Measurements from ENCODE around the gene WDR18. TPM values are rescaled to one million over a fixed set of nuclear protein-coding genes. Genes with fewer than 3 reads are reported as not detected.
A peak's percentile ranks its signal among the peaks of the same experiment; 100 is the strongest.

Gene WDR18
- total RNA-seq, 1 donor from 2014 or later: 21.9 TPM

DNA sequence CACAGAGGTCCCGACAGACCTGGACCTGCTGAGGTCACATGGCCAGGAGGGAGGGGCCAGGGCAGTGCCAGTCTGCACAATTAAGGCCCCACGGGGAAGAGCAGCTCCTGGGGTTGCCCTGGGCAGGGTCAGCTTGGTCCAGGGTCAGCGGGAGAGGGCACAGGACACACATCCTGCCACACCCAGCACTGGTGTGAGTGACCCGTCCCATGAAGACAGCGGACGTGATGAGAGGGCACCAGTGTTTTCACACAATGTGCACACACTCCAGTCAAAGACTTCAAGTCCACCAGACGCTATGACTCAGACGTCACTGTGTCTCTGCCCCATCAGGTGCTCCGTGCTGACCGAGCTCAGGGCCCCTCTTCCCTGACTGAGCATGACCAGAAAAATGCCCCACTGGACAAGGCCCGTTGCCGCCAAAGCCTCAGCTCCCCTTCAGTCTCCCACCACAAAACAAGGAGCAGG lies 32.5 kb downstream of the WDR18 start:
- H3K27ac ChIP-seq: peak overlapping the region; percentile 55
- no peak for DNase-seq
- no peak overlapping the region for H3K4me3 ChIP-seq
- H3K36me3 ChIP-seq: peaks cover 27% of the 10 kb centered on the region
- H3K27me3 ChIP-seq: no peaks in the 10 kb centered on the region
- TF ChIP-seq, protein P1, sequence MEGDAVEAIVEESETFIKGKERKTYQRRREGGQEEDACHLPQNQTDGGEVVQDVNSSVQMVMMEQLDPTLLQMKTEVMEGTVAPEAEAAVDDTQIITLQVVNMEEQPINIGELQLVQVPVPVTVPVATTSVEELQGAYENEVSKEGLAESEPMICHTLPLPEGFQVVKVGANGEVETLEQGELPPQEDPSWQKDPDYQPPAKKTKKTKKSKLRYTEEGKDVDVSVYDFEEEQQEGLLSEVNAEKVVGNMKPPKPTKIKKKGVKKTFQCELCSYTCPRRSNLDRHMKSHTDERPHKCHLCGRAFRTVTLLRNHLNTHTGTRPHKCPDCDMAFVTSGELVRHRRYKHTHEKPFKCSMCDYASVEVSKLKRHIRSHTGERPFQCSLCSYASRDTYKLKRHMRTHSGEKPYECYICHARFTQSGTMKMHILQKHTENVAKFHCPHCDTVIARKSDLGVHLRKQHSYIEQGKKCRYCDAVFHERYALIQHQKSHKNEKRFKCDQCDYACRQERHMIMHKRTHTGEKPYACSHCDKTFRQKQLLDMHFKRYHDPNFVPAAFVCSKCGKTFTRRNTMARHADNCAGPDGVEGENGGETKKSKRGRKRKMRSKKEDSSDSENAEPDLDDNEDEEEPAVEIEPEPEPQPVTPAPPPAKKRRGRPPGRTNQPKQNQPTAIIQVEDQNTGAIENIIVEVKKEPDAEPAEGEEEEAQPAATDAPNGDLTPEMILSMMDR (IDR thresholded peaks at IDR 0.05): no peak
- intact Hi-C loops (cut with DNase I): no loop called here
- H3K9me3 ChIP-seq: no peaks in the 10 kb centered on the region
- ATAC-seq: no peak
- peaks cover 42% of the 10 kb centered on the region for H3K4me1 ChIP-seq

DNA sequence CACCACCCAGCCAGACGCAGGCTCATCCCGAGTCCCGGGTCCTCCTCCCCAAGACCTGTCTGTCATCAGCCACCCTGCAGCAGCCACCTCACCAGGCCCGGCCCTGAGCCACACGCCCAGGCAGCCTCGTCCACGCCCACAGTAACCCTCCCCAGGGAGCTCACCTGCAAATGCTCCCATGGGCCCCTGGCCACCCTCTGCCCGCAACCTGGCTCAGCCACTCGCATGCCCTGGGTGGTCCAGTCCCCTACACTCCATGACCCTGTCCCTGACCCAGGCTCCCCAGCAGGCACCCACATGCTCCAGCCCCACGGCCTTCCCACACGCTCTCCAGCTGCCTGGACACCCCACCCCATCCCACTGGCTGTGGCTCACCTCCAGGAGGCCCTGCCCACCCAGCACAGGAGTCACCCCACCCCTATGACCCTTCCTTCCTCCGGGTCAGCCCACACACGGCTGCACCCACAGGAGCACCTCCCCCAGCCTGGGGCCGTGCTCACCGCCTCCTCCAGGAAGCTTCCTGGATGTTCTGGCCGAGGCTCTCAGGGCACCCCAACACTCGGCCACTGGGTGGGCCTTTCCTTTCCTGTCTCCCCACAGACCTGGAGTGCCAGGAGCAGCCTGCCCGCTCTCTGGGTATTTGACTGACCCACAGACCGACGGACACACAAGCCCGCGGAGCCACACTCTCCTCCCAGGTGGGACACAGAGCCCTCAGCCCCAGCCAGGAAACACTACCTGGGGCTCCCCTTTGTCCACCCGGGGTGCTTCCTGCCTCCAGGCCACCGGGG lies 33.2 kb downstream of the WDR18 start:
- intact Hi-C loops (cut with DNase I): no loop called here
- TF ChIP-seq, protein P1 (IDR thresholded peaks at IDR 0.05): no peak
- Histone ChIP-seq H3K27ac (peak overlapping the region; percentile 55), H3K4me3 (no peak overlapping the region), H3K4me1 (peaks cover 48% of the 10 kb centered on the region), H3K9me3 (no peaks in the 10 kb centered on the region), H3K36me3 (peaks cover 21% of the 10 kb centered on the region), H3K27me3 (no peaks in the 10 kb centered on the region)
- ATAC-seq: no peak
- DNase-seq: no peak

DNA sequence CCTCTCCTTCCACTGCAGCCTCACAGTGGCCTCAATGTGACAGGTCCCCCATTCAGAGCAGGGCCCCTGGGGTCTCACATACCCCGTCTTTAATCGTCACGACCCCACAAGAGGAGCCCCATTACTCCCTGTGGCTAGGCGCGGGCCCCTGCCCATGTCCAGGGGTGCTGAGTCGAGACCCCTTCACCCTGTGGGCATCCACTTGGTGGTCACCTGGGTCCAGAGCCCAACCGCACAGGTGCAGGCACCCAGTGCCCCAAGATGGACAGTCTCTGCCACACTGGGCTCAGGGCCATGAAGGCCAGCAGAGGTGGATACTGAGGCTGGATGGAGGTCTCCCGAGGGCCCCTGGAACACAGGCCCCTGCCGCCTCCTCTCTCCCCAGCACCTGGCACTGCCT lies 33.8 kb downstream of the WDR18 start:
- H3K27me3 ChIP-seq: no peaks in the 10 kb centered on the region
- TF ChIP-seq, protein P1 (IDR thresholded peaks at IDR 0.05): no peak
- no peaks in the 10 kb centered on the region for H3K9me3 ChIP-seq
- ATAC-seq (no peak), DNase-seq (no peak)
- no peak overlapping the region for H3K4me3 ChIP-seq
- peak overlapping the region; percentile 55 for H3K27ac ChIP-seq
- peaks cover 52% of the 10 kb centered on the region for H3K4me1 ChIP-seq
- intact Hi-C loops (cut with DNase I): no loop called here
- H3K36me3 ChIP-seq: peaks cover 15% of the 10 kb centered on the region

DNA sequence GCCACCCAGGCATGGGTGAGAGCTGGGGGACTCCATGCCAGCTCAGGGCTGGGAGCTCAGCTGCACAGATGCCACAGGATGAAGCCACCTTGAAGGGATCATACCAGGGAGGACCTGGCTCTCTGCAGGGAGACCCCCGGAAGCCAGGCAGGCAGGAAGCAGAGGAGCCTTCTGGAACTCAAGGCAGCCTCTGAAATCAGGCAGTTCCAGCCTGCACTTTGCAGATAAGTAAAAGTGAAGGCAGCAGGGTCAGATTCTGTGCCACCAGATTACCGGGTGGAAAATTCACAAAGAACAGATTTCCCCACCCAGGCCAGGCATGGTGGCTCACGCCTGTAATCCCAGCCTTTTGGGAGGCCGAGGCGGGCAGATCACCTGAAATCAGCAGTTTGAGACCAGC lies 34.2 kb downstream of the WDR18 start:
- intact Hi-C loops (cut with DNase I): no loop called here
- peaks cover 56% of the 10 kb centered on the region for H3K4me1 ChIP-seq

DNA sequence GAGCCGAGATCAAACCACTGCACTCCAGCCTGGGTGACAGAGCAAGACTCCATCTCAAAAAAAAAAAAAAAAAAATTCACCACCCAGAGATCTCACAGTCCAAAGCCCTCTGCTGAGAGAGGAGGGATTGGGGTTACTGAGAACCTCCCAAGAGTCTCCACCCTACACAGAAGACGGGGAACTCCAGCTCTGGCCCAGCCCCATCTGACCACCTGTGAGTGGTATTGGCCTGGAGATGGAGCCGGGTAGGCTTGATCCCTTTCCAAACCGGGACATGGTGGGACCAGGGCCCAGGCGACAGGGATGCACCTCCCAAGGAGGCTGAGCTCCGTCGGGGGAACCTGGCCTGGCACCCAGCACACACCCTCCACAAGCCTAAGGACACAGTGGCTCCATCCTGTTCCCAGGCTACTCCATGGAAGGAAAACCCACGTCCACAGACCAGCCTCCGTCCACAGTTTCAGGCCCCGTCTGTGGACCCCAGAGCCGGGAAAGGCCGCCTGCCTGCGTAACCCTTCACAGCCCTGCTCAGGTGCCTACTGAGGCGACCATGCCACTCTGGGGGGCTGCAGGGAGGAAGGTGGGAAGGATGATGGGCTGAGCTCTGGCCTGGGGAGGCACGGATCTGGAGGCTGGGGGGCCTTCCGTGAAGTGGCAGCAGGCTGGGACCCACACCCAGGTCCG lies 34.9 kb downstream of the WDR18 start:
- TF ChIP-seq, protein P1 (IDR thresholded peaks at IDR 0.05): no peak
- Histone ChIP-seq H3K36me3 (peaks cover 3% of the 10 kb centered on the region), H3K4me1 (peaks cover 56% of the 10 kb centered on the region), H3K27ac (no peak overlapping the region), H3K4me3 (peak overlapping the region; percentile 79), H3K27me3 (no peaks in the 10 kb centered on the region), H3K9me3 (no peaks in the 10 kb centered on the region)
- ATAC-seq (no peak), DNase-seq (no peak)
- intact Hi-C loops (cut with DNase I): no loop called here

More for the DNA sequence above, 34.2 kb downstream of the WDR18 start:
- no peaks in the 10 kb centered on the region for H3K9me3 ChIP-seq
- H3K4me3 ChIP-seq: no peak overlapping the region
- no peak for ATAC-seq
- TF ChIP-seq, protein P1 (IDR thresholded peaks at IDR 0.05): no peak
- DNase-seq: no peak
- H3K27me3 ChIP-seq: no peaks in the 10 kb centered on the region
- H3K27ac ChIP-seq: no peak overlapping the region
- peaks cover 10% of the 10 kb centered on the region for H3K36me3 ChIP-seq
